ENCODE data around the gene POLG.

DNA sequence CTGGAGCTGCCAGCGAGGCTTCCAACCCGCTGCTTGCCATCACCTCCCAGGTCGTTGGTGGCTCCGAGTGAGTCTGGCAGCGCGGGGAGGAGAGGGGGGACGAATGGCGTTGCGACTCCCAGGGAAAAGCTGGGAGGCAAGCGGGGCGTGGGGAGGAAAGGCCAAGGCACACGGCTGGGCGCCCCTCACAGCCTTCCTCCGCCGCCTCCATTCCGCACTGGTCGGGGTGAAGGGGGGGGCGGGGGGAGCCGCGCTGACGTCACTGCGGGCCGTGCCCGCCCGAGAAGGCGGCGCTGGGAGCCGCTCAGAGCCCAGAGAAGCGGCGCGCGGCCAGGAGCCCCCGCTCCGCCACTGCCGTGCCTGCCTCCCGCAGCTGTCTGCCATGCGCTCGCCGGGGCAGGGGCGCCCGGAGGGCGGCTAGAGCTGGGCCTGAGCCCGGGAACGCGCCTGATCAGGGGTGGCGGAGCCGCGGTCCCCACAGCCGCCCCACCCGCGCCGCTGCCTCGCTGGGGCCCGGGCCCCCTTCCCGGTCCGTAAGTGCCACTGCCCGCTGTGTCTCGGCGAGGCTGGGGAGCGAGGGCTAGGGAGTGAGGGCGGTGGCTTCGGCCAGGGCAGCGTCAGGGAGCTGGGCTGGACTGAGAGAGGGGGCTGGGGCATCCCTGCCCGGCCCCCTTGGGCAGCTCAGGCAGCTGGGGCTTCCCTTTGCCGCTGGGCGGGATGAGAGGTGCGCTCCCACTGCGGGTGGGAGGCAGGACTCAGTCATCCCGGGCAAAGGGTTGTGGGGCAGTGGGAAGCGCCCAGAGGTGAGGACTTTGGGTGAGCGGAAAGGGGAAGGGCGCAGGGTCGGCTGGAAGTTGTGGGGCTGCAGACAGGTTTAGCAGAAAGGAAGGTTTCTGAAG lies 27.8 kb upstream of the POLG start:
- TF ChIP-seq, protein P1, sequence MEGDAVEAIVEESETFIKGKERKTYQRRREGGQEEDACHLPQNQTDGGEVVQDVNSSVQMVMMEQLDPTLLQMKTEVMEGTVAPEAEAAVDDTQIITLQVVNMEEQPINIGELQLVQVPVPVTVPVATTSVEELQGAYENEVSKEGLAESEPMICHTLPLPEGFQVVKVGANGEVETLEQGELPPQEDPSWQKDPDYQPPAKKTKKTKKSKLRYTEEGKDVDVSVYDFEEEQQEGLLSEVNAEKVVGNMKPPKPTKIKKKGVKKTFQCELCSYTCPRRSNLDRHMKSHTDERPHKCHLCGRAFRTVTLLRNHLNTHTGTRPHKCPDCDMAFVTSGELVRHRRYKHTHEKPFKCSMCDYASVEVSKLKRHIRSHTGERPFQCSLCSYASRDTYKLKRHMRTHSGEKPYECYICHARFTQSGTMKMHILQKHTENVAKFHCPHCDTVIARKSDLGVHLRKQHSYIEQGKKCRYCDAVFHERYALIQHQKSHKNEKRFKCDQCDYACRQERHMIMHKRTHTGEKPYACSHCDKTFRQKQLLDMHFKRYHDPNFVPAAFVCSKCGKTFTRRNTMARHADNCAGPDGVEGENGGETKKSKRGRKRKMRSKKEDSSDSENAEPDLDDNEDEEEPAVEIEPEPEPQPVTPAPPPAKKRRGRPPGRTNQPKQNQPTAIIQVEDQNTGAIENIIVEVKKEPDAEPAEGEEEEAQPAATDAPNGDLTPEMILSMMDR (IDR thresholded peaks at IDR 0.05), result no peak
- TF ChIP-seq POLR2A (IDR thresholded peaks at IDR 0.05), result no peak
